ENCODE measurements around the gene RCOR2.

The RCOR2 gene

GRCh38 chr11:63872800-63873197 lies 44.2 kb downstream of the RCOR2 start:
- no peak overlapping the region for H3K9ac ChIP-seq
- H3K36me3 ChIP-seq (ENCODE audit: control insufficient read depth, insufficient read depth, low read length): no peaks in the 10 kb centered on the region
- H3K9me3 ChIP-seq (ENCODE audit: control insufficient read depth, low read length): no peaks in the 10 kb centered on the region
- peak overlapping the region; percentile 57 for H3K4me2 ChIP-seq (ENCODE audit: low read length)
- no peak overlapping the region for H2AFZ ChIP-seq
- H3K79me2 ChIP-seq: peaks cover 11% of the 10 kb centered on the region
- H3K4me3 ChIP-seq (ENCODE audit: low read depth, low read length): no peak overlapping the region
- peaks cover 13% of the 10 kb centered on the region for H3K4me1 ChIP-seq
- peak overlapping the region; percentile 36 for H3K27ac ChIP-seq
- no peak for TF ChIP-seq CTCF (IDR thresholded peaks at IDR 0.05)
- no peaks in the 10 kb centered on the region for H3K27me3 ChIP-seq (ENCODE audit: control insufficient read depth, insufficient read depth, low read length)

- Histone ChIP-seq H3K27me3 (ENCODE audit: control insufficient read depth, insufficient read depth, low read length) (no peaks in the 10 kb centered on the region), H3K4me3 (ENCODE audit: low read depth, low read length) (peak overlapping the region; percentile 16), H3K9me3 (ENCODE audit: control insufficient read depth, low read length) (no peaks in the 10 kb centered on the region), H3K4me1 (peaks cover 17% of the 10 kb centered on the region), H3K79me2 (peaks cover 11% of the 10 kb centered on the region), H3K9ac (no peak overlapping the region), H3K4me2 (ENCODE audit: low read length) (peak overlapping the region; percentile 22), H2AFZ (no peak overlapping the region), H3K36me3 (ENCODE audit: control insufficient read depth, insufficient read depth, low read length) (no peaks in the 10 kb centered on the region), H3K27ac (peak overlapping the region; percentile 55)
- peak; percentile 57 for TF ChIP-seq CTCF (IDR thresholded peaks at IDR 0.05)
Measured at GRCh38 chr11:63871962-63872799, 44.8 kb downstream of the RCOR2 start.

GRCh38 chr11:63870351-63871140 lies 46.4 kb downstream of the RCOR2 start:
- Histone ChIP-seq H3K4me2 (ENCODE audit: low read length) (no peak overlapping the region), H2AFZ (no peak overlapping the region), H3K36me3 (ENCODE audit: control insufficient read depth, insufficient read depth, low read length) (no peaks in the 10 kb centered on the region), H3K79me2 (peaks cover 9% of the 10 kb centered on the region), H3K9ac (no peak overlapping the region), H3K4me3 (ENCODE audit: low read depth, low read length) (no peak overlapping the region), H3K27me3 (ENCODE audit: control insufficient read depth, insufficient read depth, low read length) (no peaks in the 10 kb centered on the region), H3K9me3 (ENCODE audit: control insufficient read depth, low read length) (no peaks in the 10 kb centered on the region), H3K27ac (no peak overlapping the region), H3K4me1 (peaks cover 29% of the 10 kb centered on the region)
- TF ChIP-seq CTCF (IDR thresholded peaks at IDR 0.05): no peak

- Histone ChIP-seq H3K79me2 (peaks cover 11% of the 10 kb centered on the region), H3K4me2 (ENCODE audit: low read length) (no peak overlapping the region), H2AFZ (no peak overlapping the region), H3K27me3 (ENCODE audit: control insufficient read depth, insufficient read depth, low read length) (no peaks in the 10 kb centered on the region), H3K27ac (no peak overlapping the region), H3K36me3 (ENCODE audit: control insufficient read depth, insufficient read depth, low read length) (no peaks in the 10 kb centered on the region), H3K9ac (no peak overlapping the region), H3K4me3 (ENCODE audit: low read depth, low read length) (no peak overlapping the region), H3K9me3 (ENCODE audit: control insufficient read depth, low read length) (no peaks in the 10 kb centered on the region), H3K4me1 (peaks cover 36% of the 10 kb centered on the region)
- no peak for TF ChIP-seq CTCF (IDR thresholded peaks at IDR 0.05)
Measured at GRCh38 chr11:63869683-63870082, 47.3 kb downstream of the RCOR2 start.

Measured in parathyroid adenoma (tissue), 2 donors.